ENCODE data around the gene EPB41L4A.

EPB41L4A gene

DNA sequence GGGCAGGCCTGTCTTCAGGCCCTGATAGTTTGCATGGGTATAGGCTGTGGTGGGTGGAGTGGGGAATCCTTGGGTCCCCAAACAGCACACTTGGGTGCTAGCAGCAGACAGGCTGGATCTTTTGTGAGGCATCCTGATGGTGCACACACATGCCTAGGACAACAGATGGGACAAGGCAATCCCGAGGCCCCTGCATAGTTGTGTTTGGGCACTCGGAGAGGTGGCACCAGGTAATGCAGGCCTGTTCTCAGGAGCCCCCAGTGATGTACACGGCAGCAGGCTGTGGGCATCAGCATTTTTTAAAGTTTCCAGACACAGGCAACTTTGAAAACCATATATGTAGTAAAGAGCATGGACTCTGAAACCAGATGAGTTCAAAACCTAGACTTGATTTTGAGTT, 65.4 kb downstream of the EPB41L4A start:
- no peak for DNase-seq

GRCh38 chr5:112351225-112351624, 67.9 kb downstream of the EPB41L4A start:
- DNase-seq, result no peak

DNA sequence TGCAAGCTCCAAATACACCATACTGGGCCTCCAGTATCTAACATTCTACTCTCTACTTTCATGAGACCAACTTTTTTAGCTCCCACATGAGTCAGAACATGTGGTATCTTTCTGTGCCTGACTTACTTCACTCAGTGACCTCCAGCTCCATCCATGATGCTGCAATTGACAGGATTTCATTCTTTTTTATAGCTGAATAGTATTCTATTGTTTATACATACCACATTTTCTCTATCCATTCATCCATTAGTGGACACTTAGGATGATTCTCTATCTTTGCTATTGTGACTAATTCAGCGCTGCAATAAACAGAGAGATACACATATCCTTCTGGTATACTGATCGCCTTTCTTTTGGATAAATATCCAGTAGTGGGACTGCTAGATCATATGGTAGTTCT, 68.5 kb downstream of the EPB41L4A start:
- no peak for DNase-seq

DNA sequence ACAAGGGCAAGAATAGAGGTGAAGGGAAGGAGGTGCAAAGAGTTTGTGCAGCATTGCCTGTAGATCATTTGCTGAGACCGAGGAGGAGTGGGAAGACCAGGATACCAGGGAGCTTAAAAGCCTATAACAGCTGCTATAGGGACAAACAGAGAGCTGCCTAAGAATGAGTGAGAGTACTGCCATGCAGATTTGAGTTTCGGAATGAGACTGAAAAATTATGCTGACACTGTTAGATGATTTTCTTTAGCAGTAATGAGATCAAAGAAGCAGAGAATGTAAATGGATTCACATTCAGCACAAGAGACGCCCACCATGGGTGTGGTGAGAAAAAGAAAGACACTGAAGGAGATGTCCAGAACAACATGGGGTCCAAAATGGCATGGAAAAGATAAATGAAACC, 69.7 kb downstream of the EPB41L4A start:
- no peak for DNase-seq

DNA sequence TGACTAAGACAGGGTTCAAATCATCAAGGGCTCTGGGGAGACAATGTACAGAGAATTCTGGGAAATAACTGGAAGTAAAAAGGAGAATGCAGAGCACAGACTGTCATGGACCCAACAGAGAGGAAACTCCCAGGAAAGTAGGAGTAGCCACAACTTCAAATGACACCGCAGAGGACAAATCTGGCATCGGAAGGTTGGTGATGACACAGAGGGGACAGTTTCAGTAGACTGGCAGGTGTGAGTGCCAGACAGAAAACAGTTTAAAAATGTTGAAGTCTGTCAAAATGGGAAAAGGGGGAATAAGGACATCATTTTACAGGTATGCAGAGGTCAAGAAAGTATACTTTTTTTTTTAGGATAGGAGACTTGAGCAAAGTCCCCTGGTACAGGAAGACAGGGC, 70.2 kb downstream of the EPB41L4A start:
- DNase-seq, result no peak

DNA sequence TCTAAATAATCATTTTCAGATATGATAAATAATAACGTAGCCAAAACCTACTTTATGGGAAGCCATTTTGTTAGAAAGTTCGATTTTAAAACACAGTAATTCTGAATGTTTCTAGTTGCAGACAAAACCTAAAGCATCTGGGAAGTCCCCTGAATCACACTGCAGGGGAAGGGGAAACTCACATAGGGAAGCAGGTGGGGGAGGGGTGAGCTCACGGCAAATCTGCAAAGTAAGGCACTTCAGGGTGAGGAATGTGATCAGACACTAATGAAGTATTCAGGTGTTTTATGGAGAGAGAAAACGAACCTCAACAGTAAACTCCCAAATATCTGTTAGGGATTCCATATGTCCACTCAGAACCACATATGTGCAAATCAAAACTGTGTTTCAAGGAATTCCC, 70.7 kb downstream of the EPB41L4A start:
- DNase-seq, result no peak

- DNase-seq, result no peak
These were observed 72.5 kb downstream of the EPB41L4A start for GRCh38 chr5:112346411-112347044.

GRCh38 chr5:112344540-112344939, 74.5 kb downstream of the EPB41L4A start:
- DNase-seq, result no peak

DNA sequence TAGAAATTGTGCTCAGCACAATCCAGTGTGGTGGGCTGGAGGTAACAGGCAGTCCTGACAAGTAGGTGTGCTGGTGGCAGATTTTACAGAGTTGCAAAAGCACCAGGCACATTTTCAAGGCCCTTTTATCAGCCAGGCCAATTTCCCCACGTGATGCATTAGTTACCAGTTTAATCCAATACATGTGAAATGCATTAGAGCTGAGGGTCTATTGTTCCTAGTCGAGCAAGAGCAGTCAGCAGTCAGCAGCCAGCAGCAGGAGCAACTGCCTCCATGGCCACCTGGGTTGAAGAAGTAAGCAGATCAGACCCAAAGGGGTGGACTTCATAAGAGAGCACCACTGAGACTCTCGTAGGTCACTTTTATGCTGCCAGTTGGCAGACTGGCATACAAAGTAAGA, 76.7 kb downstream of the EPB41L4A start:
- DNase-seq, result no peak

GRCh38 chr5:112339761-112340160, 79.3 kb downstream of the EPB41L4A start:
- DNase-seq, result no peak

- peak; percentile 7 for DNase-seq
These were observed 80.3 kb downstream of the EPB41L4A start for GRCh38 chr5:112338681-112339337.

- no peak for DNase-seq
These were observed 85.7 kb downstream of the EPB41L4A start for GRCh38 chr5:112333331-112333781.

- DNase-seq, result no peak
These were observed 87.2 kb downstream of the EPB41L4A start for GRCh38 chr5:112331892-112332291.

DNA sequence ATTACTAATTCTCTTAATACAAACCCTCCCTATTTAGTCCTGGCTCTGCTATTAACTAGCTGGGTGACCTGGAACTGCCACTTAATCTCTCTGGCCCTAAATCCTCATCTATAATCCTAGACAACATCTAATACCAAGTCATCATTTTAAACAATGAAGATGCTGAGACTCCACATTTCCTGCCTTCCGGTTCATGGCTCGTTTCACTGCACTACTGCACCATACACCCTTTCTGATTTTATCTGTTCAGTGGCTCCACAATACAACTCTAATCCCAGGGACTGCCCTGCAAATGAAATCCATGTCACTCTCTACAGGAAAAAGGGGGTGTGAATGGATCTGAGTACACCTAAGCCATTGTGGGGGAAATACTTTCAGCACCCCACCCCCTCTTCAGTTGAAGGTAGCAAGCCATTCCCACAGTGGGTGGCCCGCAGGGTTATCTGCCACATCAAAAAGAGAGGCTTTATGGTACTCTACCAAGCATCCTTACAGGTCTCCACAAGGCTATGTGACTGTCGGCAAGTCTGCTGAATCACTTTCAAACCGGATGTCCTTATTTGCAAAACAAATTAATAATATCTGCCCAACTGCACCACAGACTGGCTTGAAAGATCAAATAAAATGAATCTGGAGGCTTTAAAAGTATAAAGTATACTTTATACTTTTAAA, 89.5 kb downstream of the EPB41L4A start:
- peak; percentile 6 for DNase-seq

DNA sequence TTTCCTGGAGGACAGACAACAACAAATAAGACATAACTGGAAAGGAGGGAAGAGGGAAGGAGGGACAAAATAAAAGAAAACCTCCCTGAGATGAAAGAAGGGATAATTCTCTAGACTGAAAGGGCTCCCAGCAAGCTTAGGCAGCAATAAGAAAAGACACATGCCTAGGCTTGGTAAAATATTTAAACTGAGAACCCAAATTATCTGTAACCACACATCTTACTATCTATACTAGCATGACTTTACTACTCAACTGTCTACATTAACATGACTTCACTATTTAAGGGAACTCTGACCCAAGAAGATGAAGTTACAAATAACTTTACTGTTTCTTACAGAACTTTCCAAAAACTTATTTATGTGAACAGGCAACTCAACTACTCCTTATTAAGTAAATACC, 95.9 kb downstream of the EPB41L4A start:
- DNase-seq, result peak; percentile 25

- no peak for DNase-seq
These were observed 98.7 kb downstream of the EPB41L4A start for GRCh38 chr5:112320408-112320807.

DNA sequence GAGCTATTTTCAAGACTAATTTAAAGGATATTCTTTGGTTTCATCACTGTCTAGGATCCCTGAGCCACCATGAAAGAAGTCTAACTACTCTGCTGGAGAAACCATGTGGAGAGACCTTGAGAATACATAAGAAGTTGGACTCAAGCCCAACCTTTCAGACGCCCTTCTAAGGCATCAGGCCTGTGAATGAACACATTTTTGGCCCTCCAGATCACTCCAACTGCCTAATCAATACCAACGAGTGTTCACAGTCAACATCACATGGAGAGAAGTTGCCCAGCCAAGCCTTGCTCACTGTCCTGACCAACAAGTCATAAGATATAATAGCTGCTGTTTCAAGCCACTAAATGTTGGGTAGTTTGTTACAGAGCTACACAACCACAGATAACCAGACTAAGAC, 100.7 kb downstream of the EPB41L4A start:
- no peak for DNase-seq

GRCh38 chr5:112317866-112318265, 101.2 kb downstream of the EPB41L4A start:
- DNase-seq, result no peak

- no peak for DNase-seq
These were observed 102.3 kb downstream of the EPB41L4A start for GRCh38 chr5:112316731-112317130.

DNA sequence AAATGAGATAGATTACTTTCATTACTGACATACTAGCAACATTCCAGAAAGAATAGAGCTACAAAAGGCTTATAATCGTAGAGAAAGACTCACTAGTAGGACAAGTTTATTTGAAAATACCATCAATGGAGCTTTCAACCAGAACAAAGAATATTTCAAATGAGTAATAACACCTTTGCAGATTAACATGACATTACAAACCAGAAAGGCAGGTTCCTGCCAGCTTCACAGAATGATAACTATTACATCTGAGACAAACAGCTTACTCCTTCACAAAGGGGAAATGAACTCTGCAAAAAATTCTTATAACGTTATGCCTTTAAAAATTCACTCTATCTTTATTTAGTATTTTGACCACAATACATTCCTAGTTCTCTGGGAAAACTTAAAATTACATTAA, 103.1 kb downstream of the EPB41L4A start:
- DNase-seq, result no peak

DNA sequence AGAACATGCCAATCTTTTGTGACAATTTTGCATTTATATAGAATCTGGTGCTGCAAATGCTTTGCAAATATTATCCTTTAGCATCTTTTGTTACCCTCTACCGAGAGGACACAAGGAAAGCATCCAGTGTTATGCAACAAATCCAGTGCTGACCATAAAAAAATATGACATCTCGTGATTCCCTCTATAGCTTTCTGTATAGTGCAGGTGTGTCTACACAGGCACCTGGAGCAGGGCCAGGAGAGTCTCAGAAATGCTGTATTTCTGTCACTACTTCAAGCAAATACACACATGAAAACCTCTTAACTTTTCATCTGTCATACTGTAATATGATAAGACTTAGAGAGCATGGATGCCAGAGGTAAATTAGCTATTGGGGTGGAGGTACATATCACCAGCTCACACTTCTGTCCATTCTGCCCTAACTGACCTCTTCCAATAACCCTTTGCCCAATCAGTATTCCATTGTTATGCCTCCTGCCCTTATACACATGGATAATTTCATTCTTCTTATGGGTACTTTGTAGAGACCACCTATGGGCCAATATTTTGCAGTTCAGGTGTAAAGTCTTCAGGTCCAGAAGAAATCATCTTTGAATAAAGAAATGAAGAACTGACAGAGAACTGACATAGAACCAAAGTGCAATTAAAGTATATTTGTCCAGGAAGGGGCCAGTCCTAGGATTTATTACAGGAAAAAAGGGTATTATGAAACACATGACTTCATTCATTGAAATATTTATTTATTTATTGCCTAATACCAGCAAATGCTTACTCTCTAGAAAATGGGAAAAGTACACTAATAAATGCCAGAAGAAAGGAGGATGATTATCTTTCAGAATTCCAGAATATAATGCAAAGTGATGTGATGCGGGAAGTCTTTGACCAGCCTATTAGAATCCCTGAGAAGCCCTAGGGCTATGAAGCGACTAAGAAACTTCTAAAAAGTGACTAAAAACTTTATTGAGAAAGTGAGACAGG, 106.5 kb downstream of the EPB41L4A start:
- DNase-seq, result no peak

DNA sequence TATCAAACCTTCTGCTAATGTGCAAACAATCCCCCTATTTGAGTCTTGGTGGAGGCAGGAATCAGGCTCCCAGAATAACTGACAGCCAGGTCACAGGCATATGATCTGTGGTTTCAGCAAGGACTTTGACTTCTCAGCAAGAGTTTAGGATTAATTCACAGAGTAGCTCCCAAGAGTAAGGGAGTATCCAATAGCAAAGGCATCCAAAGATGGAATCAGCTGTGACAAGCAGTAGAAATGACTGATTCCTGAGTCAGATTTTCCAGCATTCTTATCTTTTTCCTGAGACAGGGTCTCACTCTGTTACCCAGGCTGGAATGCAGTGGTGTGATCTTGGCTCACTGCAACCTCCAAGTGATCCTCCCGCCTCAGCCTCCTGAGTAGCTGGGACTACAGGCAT, 108.3 kb downstream of the EPB41L4A start:
- no peak for DNase-seq

GRCh38 chr5:112308608-112309007, 110.5 kb downstream of the EPB41L4A start:
- DNase-seq, result no peak

Measured in hematopoietic multipotent progenitor cell treated with erythropoietin and hydrocortisone succinate and interleukin-3 and kit ligand, for 4 days (in vitro differentiated cells).